Stomach (tissue), 9 donors: ENCODE results near the gene ARHGEF12. TPM values are rescaled to one million over a fixed set of nuclear protein-coding genes. Genes with fewer than 3 reads are reported as not detected.

Experiments
- DNase-seq, 2 donors: peaks; one replicate each; pipeline versions ENCODE4 v3.0.0 to v3.0.0-alpha.2; 2013 to 2019
- H3K27ac ChIP-seq, 5 donors: fragments of 200-600 bp in 4 of 5; sonication (generic) in 4 of 5; one replicate each; pipeline ENCODE4 v1.5.1; 2013 to 2019; ENCODE audit warnings: mild to moderate bottlenecking in 1 of 5, moderate library complexity in 1 of 5
- H3K27me3 ChIP-seq, 3 donors: fragments of 200-600 bp; sonication (generic); one replicate each; pipeline ENCODE4 v1.5.1; 2017 to 2019; ENCODE audit warnings: mixed run types in 1 of 3
- H3K36me3 ChIP-seq, 4 donors: fragments of 200-600 bp; sonication (generic); 1 replicate in 3 of 4; 2 replicates in 1 of 4; pipeline ENCODE4 v1.5.1; 2016 to 2019
- H3K4me1 ChIP-seq, 4 donors: fragments of 200-600 bp; sonication (generic); one replicate each; pipeline ENCODE4 v1.5.1; 2016 to 2019
- H3K4me3 ChIP-seq, 4 donors: fragments of 200-600 bp; sonication (generic) in 3 of 4; one replicate each; pipeline ENCODE4 v1.5.1; 2016 to 2019; ENCODE audit warnings: mild to moderate bottlenecking in 1 of 4
- H3K9me3 ChIP-seq, 4 donors: fragments of 200-600 bp; sonication (generic); one replicate each; pipeline ENCODE4 v1.5.1; 2016 to 2019
- CTCF ChIP-seq, 7 experiments: fragments of 450-650 bp in 4 of 7; fragments of 200-600 bp in 3 of 7; sonication (generic) in 3 of 7; IDR thresholded peaks; one replicate each; pipeline ENCODE4 v1.5.1; 2016 to 2019; ENCODE audit warnings: antibody characterized with exemption in 7 of 7, control low read depth in 2 of 7, mild to moderate bottlenecking in 1 of 7
- EP300 ChIP-seq: sonication (generic); formaldehyde crosslinking; IDR thresholded peaks from one replicate; pipeline ENCODE4 v1.6.1; 2017; ENCODE audit warnings: antibody characterized with exemption
- POLR2A ChIP-seq, 4 donors: fragments of 450-650 bp; IDR thresholded peaks; one replicate each; pipeline ENCODE4 v1.6.1; 2016; ENCODE audit warnings: antibody characterized with exemption in 4 of 4, control low read depth in 2 of 4, mild to moderate bottlenecking in 1 of 4, moderate library complexity in 1 of 4
- POLR2AphosphoS5 ChIP-seq, 3 donors: sonication (generic); formaldehyde crosslinking; IDR thresholded peaks; one replicate each; pipeline ENCODE4 v1.6.1; 2016; ENCODE audit warnings: antibody characterized with exemption in 3 of 3
- WGBS, 5 donors: extraction: QIAGEN DNeasy Blood & Tissue Kit in 3 of 5; methylation state at CpG; one replicate each; pipeline versions ENCODE4 v1.1.5 to v1.1.7; 2013 to 2018; 5-methylcytosine and 5-hydroxymethylcytosine counted together
- intact Hi-C: fragments of 100-400 bp; cut with DNase I; formaldehyde crosslinking; loops from one replicate; pipeline ENCODE4 v1.15.1; 2023; ENCODE audit warnings: low total_unique reads
- polyA plus RNA-seq, 3 donors: library from polyadenylated mRNA; stranded (reverse); fragments of 200-250 nt; gene quantifications; one replicate each; pipeline ENCODE4 v1.2.3, GENCODE V29; 2013
- total RNA-seq, 5 donors: library from RNA; depleted of rRNA; stranded (reverse); fragments of >200 nt; gene quantifications; one replicate each; pipeline versions ENCODE4 v1.1.0 to v1.2.3, GENCODE V29; 2014 to 2016
- donor health status: healthy with polysubstance abuse.
- donor health status: Bipolar disorder and iron deficiency.
- donor health status: healthy.

Gene ARHGEF12
- total and polyA plus RNA-seq, 8 donors: 11.5 to 186 (median 43.5) TPM

GRCh38 chr11:120302001-120302805, 34.0 kb upstream of the ARHGEF12 start:
- Histone ChIP-seq H3K36me3 (no peaks in the 10 kb centered on the region), H3K27ac (peak overlapping the region; percentile 9 to 75 (median 67)), H3K4me1 (peaks cover 3 to 30% (median 26%) of the 10 kb centered on the region in 4 donors), H3K27me3 (peaks cover 0 to 9% (median 3%) of the 10 kb centered on the region in 3 donors), H3K9me3 (no peaks in the 10 kb centered on the region), H3K4me3 (no peak overlapping the region)
- WGBS, 5 donors: 37 to 57% (median 42%) methylated on average over 6 of the region's 6 CpGs
- intact Hi-C loops: no loop called here
- peak; percentile 83 to 86 for DNase-seq
- TF ChIP-seq CTCF (IDR thresholded peaks at IDR 0.05) (no peak), POLR2AphosphoS5 (IDR thresholded peaks at IDR 0.05) (peak in 2 of 3 donors; percentile 46 to 47)

- intact Hi-C loops: no loop called here
- H3K4me1 ChIP-seq: peaks cover 3 to 30% (median 26%) of the 10 kb centered on the region in 4 donors
- WGBS, 5 donors: 23 to 32% (median 26%) methylated on average over 3 of the region's 3 CpGs
- DNase-seq: peak; percentile 78 to 90
- no peaks in the 10 kb centered on the region for H3K36me3 ChIP-seq
- H3K27me3 ChIP-seq: peaks cover 0 to 8% (median 3%) of the 10 kb centered on the region in 3 donors
- H3K27ac ChIP-seq: peak overlapping the region in 4 of 5 donors; percentile 64 to 75 (median 70)
- no peak overlapping the region for H3K4me3 ChIP-seq
- no peak for TF ChIP-seq EP300
- TF ChIP-seq CTCF (IDR thresholded peaks at IDR 0.05): peak in 5 of 7 experiments; percentile 48 to 80 (median 77)
- no peaks in the 10 kb centered on the region for H3K9me3 ChIP-seq
Observed at GRCh38 chr11:120303004-120303637, 33.1 kb upstream of the ARHGEF12 start.

- DNase-seq: peak in 1 of 2 donors; percentile 60
- TF ChIP-seq POLR2AphosphoS5 (IDR thresholded peaks at IDR 0.05): no peak
- TF ChIP-seq EP300: no peak
- no peak for TF ChIP-seq CTCF (IDR thresholded peaks at IDR 0.05)
- Histone ChIP-seq H3K9me3 (no peaks in the 10 kb centered on the region), H3K36me3 (no peaks in the 10 kb centered on the region), H3K27ac (peak overlapping the region in 2 of 5 donors; percentile 61 to 73), H3K4me3 (no peak overlapping the region), H3K4me1 (peaks cover 3 to 30% (median 25%) of the 10 kb centered on the region in 4 donors), H3K27me3 (peaks cover 0 to 4% (median 0%) of the 10 kb centered on the region in 3 donors)
- intact Hi-C loops: no loop called here
Observed at GRCh38 chr11:120304526-120304925, 31.7 kb upstream of the ARHGEF12 start.

GRCh38 chr11:120305286-120305685, 30.9 kb upstream of the ARHGEF12 start:
- no peaks in the 10 kb centered on the region for H3K9me3 ChIP-seq
- TF ChIP-seq CTCF (IDR thresholded peaks at IDR 0.05) (no peak), EP300 (no peak), POLR2AphosphoS5 (IDR thresholded peaks at IDR 0.05) (no peak), POLR2A (IDR thresholded peaks at IDR 0.05) (no peak)
- H3K4me1 ChIP-seq: peaks cover 0 to 25% (median 19%) of the 10 kb centered on the region in 4 donors
- H3K36me3 ChIP-seq: no peaks in the 10 kb centered on the region
- H3K27ac ChIP-seq: peak overlapping the region in 3 of 5 donors; percentile 59 to 69 (median 61)
- intact Hi-C loops: no loop called here
- H3K4me3 ChIP-seq: no peak overlapping the region
- H3K27me3 ChIP-seq: no peaks in the 10 kb centered on the region
- peak; percentile 40 to 52 for DNase-seq
- 60 to 72% (median 68%) methylated on average over 12 of the region's 12 CpGs for WGBS, 5 donors
